ENCODE data around the gene MBOAT1.

DNA sequence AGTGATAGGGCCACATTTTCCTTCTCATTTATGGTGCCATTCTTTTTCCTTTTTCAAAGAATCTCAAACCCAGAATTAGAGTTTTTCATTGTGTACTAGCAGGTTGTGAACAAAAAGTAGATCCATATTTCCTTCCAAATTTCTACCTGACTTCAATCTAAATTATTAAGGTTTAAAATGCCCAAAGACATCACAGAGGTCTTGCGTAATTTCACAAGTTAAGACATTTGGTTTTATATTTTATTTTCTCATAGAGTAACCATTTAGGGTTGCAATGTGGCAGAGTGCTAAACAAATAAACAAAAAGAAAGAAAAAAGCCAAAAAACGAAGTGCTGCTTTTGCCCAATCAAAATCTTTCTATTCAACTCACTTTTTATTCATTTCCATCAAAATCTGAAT, 49.4 kb upstream of the MBOAT1 start:
- TF ChIP-seq, protein P1, sequence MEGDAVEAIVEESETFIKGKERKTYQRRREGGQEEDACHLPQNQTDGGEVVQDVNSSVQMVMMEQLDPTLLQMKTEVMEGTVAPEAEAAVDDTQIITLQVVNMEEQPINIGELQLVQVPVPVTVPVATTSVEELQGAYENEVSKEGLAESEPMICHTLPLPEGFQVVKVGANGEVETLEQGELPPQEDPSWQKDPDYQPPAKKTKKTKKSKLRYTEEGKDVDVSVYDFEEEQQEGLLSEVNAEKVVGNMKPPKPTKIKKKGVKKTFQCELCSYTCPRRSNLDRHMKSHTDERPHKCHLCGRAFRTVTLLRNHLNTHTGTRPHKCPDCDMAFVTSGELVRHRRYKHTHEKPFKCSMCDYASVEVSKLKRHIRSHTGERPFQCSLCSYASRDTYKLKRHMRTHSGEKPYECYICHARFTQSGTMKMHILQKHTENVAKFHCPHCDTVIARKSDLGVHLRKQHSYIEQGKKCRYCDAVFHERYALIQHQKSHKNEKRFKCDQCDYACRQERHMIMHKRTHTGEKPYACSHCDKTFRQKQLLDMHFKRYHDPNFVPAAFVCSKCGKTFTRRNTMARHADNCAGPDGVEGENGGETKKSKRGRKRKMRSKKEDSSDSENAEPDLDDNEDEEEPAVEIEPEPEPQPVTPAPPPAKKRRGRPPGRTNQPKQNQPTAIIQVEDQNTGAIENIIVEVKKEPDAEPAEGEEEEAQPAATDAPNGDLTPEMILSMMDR (IDR thresholded peaks at IDR 0.05 in 4 of 5, conservative IDR thresholded peaks at IDR 0.05 in 1 of 5), result no peak
- no peak for TF ChIP-seq POLR2A (IDR thresholded peaks at IDR 0.05)

Data from gastrocnemius medialis (tissue), 4 donors.